Measurements from ENCODE around the gene MLLT1.

DNA sequence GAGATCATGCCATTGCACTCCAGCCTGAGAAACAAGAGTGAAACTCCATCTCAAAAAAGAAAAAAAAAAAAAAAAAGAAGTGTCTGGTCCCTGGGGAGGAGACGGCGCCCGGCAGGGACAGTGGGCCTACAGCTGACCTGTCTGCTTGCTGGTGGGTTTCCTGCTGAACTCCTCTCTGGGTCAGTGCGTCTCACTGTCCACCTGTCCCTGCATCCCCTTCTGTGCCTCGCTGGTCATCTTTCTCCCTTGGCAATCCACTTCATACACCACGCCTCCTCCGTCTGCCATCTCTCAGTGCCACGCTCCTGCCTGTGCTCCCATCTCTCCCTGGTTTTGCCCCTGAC lies 80.9 kb downstream of the MLLT1 start:
- TF ChIP-seq, protein P1, sequence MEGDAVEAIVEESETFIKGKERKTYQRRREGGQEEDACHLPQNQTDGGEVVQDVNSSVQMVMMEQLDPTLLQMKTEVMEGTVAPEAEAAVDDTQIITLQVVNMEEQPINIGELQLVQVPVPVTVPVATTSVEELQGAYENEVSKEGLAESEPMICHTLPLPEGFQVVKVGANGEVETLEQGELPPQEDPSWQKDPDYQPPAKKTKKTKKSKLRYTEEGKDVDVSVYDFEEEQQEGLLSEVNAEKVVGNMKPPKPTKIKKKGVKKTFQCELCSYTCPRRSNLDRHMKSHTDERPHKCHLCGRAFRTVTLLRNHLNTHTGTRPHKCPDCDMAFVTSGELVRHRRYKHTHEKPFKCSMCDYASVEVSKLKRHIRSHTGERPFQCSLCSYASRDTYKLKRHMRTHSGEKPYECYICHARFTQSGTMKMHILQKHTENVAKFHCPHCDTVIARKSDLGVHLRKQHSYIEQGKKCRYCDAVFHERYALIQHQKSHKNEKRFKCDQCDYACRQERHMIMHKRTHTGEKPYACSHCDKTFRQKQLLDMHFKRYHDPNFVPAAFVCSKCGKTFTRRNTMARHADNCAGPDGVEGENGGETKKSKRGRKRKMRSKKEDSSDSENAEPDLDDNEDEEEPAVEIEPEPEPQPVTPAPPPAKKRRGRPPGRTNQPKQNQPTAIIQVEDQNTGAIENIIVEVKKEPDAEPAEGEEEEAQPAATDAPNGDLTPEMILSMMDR (conservative IDR thresholded peaks at IDR 0.05): no peak
- TF ChIP-seq EZH2 (IDR thresholded peaks at IDR 0.05; ENCODE audit: low read depth): no peak
